ENCODE results near the gene TEX14. TPM values are rescaled to one million over a fixed set of nuclear protein-coding genes. Genes with fewer than 3 reads are reported as not detected.
A peak's percentile ranks its signal among the peaks of the same experiment; 100 is the strongest.

TEX14 gene
- polyA plus RNA-seq, 1 of the 3 experiments (the other 2 are of a cell fraction) = 0.02 TPM

DNA sequence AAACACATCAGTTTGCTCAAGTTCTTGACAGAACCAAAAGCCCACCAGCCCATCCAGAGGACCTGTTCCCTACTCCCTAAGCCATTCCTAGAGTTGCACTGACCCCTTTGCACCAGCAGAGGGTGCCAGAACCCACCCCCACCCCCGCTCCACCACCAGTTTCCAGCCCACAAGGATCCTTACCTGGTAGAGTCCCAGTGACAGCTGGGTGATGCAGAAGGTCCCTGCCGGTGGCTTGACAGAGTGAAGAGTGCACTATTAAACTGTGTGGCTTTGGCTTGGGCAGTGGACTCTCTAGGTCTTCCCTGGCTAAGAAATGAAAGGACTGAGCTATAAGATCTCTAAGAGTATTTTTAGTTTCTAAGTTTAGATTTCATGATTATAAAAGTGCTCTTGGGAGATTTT lies 104.1 kb downstream of the TEX14 start:
- Histone ChIP-seq H2AFZ (ENCODE audit: low read depth) (no peak overlapping the region), H3F3A (replicated peaks; ENCODE audit: insufficient read depth) (no peaks in the 10 kb centered on the region), H3K4me2 (no peak overlapping the region), H3K4me3 (ENCODE audit: low read depth in 2 of 2, low read length in 1 of 2) (no peak overlapping the region), H3K27me3 (ENCODE audit: insufficient read depth) (no peaks in the 10 kb centered on the region), H3K9me2 (no peaks in the 10 kb centered on the region), H3K4me1 (ENCODE audit: control insufficient read depth in 1 of 2, insufficient read depth in 2 of 2, low read depth in 1 of 2, low read length in 1 of 2) (no peaks in the 10 kb centered on the region; a peak in 1 of 4 replicates), H3K36me3 (replicated peaks in 1 of 2; ENCODE audit: control insufficient read depth in 1 of 2, insufficient read depth in 2 of 2, low read length in 1 of 2) (no peaks in the 10 kb centered on the region), H3K79me2 (ENCODE audit: insufficient read depth) (no peaks in the 10 kb centered on the region), H3K9ac (no peak overlapping the region), H3K9me3 (no peaks in the 10 kb centered on the region), H3K27ac (ENCODE audit: low read depth in 2 of 2, low read length in 1 of 2) (no peak overlapping the region), H4K20me1 (ENCODE audit: insufficient read depth) (no peaks in the 10 kb centered on the region)
- WGBS (ENCODE audit: low lambda C conversion rate) = 0% methylated on average over 2 of the region's 2 CpGs
- TF ChIP-seq NFIC (IDR thresholded peaks at IDR 0.05; ENCODE audit: borderline replicate concordance) (no peak), EP300 (IDR thresholded peaks at IDR 0.05; ENCODE audit: borderline replicate concordance in 1 of 2, low read depth in 1 of 2, low read length in 1 of 2) (no peak), SIN3A (IDR thresholded peaks at IDR 0.05; ENCODE audit: borderline replicate concordance, low read depth, low read length) (0 out of 2 replicates have a peak, but pooled peaks have one; percentile 38), SMC3 (IDR thresholded peaks at IDR 0.05; ENCODE audit: low read depth, low read length) (peak; percentile 93), RAD21 (IDR thresholded peaks at IDR 0.05; ENCODE audit: low read length) (peak; percentile 91), MXI1 (IDR thresholded peaks at IDR 0.05; ENCODE audit: low read depth, low read length) (peak; percentile 60; the same call in 1 of the 2 replicates), PBX3 (IDR thresholded peaks at IDR 0.05) (no peak), ELF1 (IDR thresholded peaks at IDR 0.05) (no peak), CTCF (IDR thresholded peaks at IDR 0.05) (peak; percentile 99)
- CTCF ChIA-PET = interaction anchor here (0.6 to 7.9 kb wide), 40 partner anchors 9 to 456 kb away, joined by 3 to 66 read pairs (median 4); partner anchors contain the start of genes RAD51C and TEX14
- peak; percentile 88 for DNase-seq
- POLR2A ChIA-PET = interaction anchor here (0.6 to 3.0 kb wide), 4 partner anchors 44 to 71 kb away, joined by 3 to 20 read pairs (median 4); no protein-coding TSS in a partner anchor

- Histone ChIP-seq H3F3A (replicated peaks; ENCODE audit: insufficient read depth) (no peaks in the 10 kb centered on the region), H3K79me2 (ENCODE audit: insufficient read depth) (no peaks in the 10 kb centered on the region), H3K4me3 (ENCODE audit: low read depth in 2 of 2, low read length in 1 of 2) (no peak overlapping the region), H3K9me2 (no peaks in the 10 kb centered on the region), H3K27ac (ENCODE audit: low read depth in 2 of 2, low read length in 1 of 2) (no peak overlapping the region), H4K20me1 (ENCODE audit: insufficient read depth) (no peaks in the 10 kb centered on the region), H3K9me3 (no peaks in the 10 kb centered on the region), H3K9ac (no peak overlapping the region), H3K27me3 (ENCODE audit: insufficient read depth) (no peaks in the 10 kb centered on the region), H2AFZ (ENCODE audit: low read depth) (no peak overlapping the region), H3K36me3 (replicated peaks in 1 of 2; ENCODE audit: control insufficient read depth in 1 of 2, insufficient read depth in 2 of 2, low read length in 1 of 2) (no peaks in the 10 kb centered on the region), H3K4me1 (ENCODE audit: control insufficient read depth in 1 of 2, insufficient read depth in 2 of 2, low read depth in 1 of 2, low read length in 1 of 2) (no peaks in the 10 kb centered on the region; a peak in 1 of 4 replicates), H3K4me2 (no peak overlapping the region)
- TF ChIP-seq SIN3A (IDR thresholded peaks at IDR 0.05; ENCODE audit: borderline replicate concordance, low read depth, low read length) (no peak), TCF12 (IDR thresholded peaks at IDR 0.05) (no peak), CHD2 (IDR thresholded peaks at IDR 0.05; ENCODE audit: low read length, partially characterized antibody) (no peak)
- DNase-seq = no peak
- POLR2A ChIA-PET = interaction anchor here (0.8 to 1.2 kb wide), 2 partner anchors 45 to 68 kb away, joined by 3 to 4 read pairs; no protein-coding TSS in a partner anchor
- CTCF ChIA-PET = interaction anchor here (0.6 to 7.9 kb wide), 19 partner anchors 9 to 428 kb away, joined by 3 to 66 read pairs (median 6); partner anchors contain the start of gene MTMR4
- 34% methylated on average over 1 of the region's 1 CpG for WGBS (ENCODE audit: low lambda C conversion rate)
Measured at GRCh38 chr17:58586009-58586644, 105.7 kb downstream of the TEX14 start.

Data from SK-N-SH (cell line).